SK-N-SH (cell line): ENCODE results near the gene SLC2A3.

Experiments
- CTCF ChIP-seq: fragments of 200-600 bp; sonication (generic); IDR thresholded peaks from 2 replicates; pipeline ENCODE4 v1.6.1; 2017; ENCODE audit warnings: antibody characterized with exemption, mild to moderate bottlenecking, moderate library complexity
- GABPA ChIP-seq: IDR thresholded peaks from 2 replicates; pipeline ENCODE4 v1.4.0; 2012; ENCODE audit warnings: low read depth, mild to moderate bottlenecking
- IRF3 ChIP-seq: fragments of 150-350 bp; IDR thresholded peaks from 2 replicates; pipeline ENCODE4 v1.6.1; 2016; ENCODE audit warnings: mild to moderate bottlenecking, low read depth, low read length
- JUND ChIP-seq: IDR thresholded peaks from 2 replicates; pipeline ENCODE4 v1.4.0; 2012
- MAX ChIP-seq: IDR thresholded peaks from 2 replicates; pipeline ENCODE4 v1.4.0; 2012; ENCODE audit warnings: low read depth
- PBX3 ChIP-seq: IDR thresholded peaks from 2 replicates; pipeline ENCODE4; 2012
- RAD21 ChIP-seq: IDR thresholded peaks from 2 replicates; pipeline ENCODE4 v1.6.1; 2012; ENCODE audit warnings: mild to moderate bottlenecking, low read length
- REST ChIP-seq: IDR thresholded peaks from 2 replicates; pipeline ENCODE4 v1.6.1; 2012; ENCODE audit warnings: mild to moderate bottlenecking, low read depth, low read length, moderate library complexity
- TAF1 ChIP-seq: IDR thresholded peaks from 2 replicates; pipeline ENCODE4 v1.6.1; 2012; ENCODE audit warnings: low read depth, mild to moderate bottlenecking, low read length, moderate library complexity, borderline replicate concordance

- TF ChIP-seq REST (no peak), JUND (no peak), TAF1 (no peak), CTCF (no peak), GABPA (no peak), IRF3 (no peak), MAX (no peak), RAD21 (no peak), PBX3 (no peak)
These were observed 18.4 kb downstream of the SLC2A3 start for GRCh38 chr12:7917392-7918267.
